Dermis microvascular lymphatic vessel endothelial cell (primary cell): ENCODE data around the gene PPP2R1B. TPM values are rescaled to one million over a fixed set of nuclear protein-coding genes. Genes with fewer than 3 reads are reported as not detected.
"Not testable (repeated sequence)": the region's sequence is repeated elsewhere in the genome, so short reads cannot be mapped to it uniquely, and the experiment has no call there.

Source experiments
- DNase-seq, 2 donors: peaks; one replicate each; pipeline versions ENCODE4 v3.0.0 to v3.0.0-alpha.2; 2010; ENCODE audit warnings: low read depth in 2 of 2
- total RNA-seq: library from RNA; depleted of rRNA; stranded (reverse); fragments of >200 nt; gene quantifications from 2 replicates; pipeline ENCODE4 v1.2.1, GENCODE V29; 2014

PPP2R1B gene
- total RNA-seq, 1 donor from 2014 or later = 29.0 TPM

- DNase-seq = not testable (repeated sequence)
Measured at GRCh38 chr11:111784311-111784710, 18.1 kb upstream of the PPP2R1B start.

- DNase-seq = peak in 1 of 2 donors; percentile 35
Measured at GRCh38 chr11:111782109-111782741, 16.0 kb upstream of the PPP2R1B start.

DNA sequence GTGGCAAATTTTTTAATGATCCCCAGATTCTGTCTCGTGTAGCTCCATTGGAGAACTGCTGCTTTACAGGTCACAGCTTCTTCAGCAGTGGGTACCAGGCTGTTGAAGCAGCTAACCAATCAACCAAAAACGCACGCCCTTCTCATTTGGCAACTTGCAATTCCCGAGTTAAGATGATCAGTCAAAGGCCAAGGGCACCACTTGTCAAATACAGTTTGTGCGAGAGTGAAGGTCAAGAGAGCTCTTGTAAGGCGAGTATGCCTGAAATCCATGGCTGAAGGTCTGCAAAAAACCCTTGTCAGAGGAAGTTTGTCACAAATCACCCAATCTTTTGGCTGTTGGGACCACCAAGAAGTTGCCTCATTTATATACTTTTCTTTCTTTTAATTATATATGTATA, 12.9 kb upstream of the PPP2R1B start:
- DNase-seq = no peak

GRCh38 chr11:111778047-111778558, 11.9 kb upstream of the PPP2R1B start:
- no peak for DNase-seq

DNA sequence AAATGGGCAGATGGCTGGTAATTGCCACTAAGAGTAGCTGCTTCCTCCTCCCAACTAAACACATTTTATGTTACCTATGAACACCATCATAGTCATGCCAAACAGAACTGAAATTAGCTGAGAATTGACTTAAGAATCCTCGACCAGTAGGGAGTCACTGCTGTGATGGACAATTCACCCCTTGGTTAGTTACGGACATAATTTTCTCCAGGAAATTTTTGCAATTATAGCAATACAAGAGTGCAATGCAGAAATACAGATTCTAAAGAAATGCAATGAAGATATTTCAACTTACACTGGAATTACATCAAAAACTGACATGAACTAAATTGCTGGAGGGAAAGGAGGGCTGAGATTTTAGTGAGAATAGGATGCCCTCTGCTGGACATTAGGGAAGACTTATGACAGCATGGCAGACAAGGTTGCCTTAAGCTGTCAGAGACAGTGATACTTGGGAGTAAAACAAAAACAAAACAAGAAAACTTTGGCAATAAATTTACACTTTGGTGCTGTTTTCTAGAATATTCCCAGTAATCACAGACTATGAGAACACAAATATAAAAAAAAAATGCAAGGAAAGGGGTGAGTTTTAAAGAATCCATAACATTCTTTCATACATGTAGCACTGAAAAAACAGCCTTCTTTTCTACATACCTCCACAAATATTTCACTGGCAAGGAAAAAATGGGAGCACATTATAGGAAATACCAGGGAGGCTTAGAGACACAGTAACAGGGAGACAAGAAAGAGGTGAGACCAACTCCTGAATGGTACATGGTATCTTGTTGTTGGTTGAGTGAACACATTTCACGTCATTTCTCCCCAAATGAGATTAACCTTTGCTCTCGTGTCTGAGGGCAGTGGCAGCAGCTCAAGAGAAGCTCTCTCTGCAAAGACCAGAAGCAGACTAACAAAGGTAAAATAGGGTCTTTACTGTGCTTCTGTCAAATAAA, 11.2 kb upstream of the PPP2R1B start:
- peak; percentile 71 to 84 for DNase-seq

GRCh38 chr11:111776398-111777093, 10.4 kb upstream of the PPP2R1B start:
- DNase-seq = no peak

- peak; percentile 36 to 65 for DNase-seq
Measured at GRCh38 chr11:111774955-111775710, 8.9 kb upstream of the PPP2R1B start.

DNA sequence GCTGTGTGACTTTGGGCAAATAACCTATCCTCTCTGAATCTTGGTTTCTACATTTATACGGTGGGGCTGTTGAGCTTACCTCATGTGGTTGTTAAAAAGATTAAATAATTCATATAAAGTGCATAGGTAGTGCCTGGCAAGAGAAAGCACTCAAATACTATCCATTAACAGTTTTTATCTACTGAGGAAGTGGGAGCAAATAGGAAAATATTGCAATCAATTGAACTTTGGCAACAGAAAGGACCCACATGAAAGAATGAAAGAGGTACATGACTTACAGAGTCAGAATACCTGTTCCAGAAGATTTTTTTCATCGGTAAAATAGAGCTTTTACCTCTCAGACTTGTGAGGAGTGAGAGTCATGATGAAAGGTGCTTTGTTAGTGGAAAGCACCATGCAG, 6.3 kb upstream of the PPP2R1B start:
- no peak for DNase-seq

DNA sequence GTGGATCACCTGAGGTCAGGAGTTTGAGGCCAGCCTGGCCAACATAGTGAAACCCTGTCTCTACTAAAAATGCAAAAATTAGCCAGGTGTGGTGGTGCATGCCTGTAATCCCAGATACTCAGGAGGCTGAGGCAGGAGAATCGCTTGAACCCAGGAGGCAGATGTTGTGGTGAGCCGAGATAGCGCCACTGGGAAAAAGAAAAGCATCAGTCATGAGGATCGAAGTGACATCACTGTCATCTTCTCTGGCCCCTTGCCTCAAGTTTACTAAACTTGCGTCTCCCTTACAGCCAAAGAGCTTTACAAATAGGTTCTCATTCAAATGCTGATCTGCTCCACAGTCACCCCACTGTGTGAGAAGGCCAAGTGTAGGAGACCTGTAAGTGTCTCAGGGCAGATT, 5.0 kb upstream of the PPP2R1B start:
- DNase-seq = not testable (repeated sequence)

DNA sequence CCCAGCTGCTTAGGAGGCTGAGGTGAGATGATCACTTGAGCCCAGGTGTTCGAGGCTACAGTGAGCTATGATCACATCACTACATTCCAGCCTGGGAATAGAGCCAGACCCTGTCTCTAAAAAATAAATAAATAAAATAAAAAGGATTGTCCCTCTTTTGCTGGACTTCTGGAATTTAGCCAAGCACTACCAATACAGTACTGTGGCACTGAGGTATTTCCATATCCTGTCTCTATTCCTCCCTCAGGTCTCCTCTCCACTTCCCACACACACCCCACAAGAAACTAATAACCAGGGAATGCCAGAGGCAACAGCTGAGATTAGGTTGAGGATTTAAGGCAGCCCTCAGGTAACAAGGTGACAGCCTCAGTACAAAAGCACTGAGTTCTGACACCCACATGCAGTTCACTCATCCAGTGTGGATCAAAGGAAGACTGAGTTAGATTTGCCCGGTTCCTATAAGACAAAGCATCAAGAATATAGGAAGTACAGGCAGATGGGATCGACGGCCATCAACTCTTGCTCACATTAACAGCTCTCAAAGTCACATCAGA, 4.5 kb upstream of the PPP2R1B start:
- no peak for DNase-seq

- no peak for DNase-seq
Measured at GRCh38 chr11:111766834-111767142, 599 bp upstream of the PPP2R1B start.

GRCh38 chr11:111765320-111765983, 737 bp downstream of the PPP2R1B start:
- peak in 1 of 2 donors; percentile 14 for DNase-seq

- no peak for DNase-seq
Measured at GRCh38 chr11:111764621-111765020, 1.6 kb downstream of the PPP2R1B start.

DNA sequence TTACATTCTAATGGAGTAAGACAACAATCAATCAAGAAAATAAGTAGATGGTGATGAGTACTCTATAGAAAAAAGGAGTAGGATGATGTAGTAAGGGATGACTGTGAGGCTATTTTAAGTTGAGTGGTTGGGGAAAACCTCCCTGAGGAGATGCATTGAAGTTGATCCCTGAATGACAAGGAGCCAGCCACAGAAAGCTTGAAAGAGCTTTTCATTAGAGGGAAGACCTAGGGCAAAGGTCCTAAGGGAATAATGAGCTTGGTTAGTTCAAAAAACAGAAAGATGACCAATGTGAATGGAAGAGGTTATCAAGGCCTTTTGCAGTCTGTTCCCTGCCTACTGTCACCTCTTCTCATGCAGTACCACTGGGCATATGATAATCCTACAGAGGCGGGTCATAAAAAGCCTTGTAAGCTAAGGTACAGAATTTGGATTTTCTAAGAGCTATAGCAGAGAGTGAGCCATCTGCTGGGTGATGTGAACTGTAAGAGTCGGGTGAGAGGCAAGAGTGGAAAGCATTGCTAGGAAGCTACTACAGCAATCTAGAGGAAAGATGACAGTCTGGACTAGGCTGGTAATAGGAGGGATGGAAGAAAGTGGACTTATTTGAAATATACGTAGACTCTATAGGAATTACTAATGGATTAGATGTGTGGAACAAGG, 3.1 kb downstream of the PPP2R1B start:
- DNase-seq = no peak

DNA sequence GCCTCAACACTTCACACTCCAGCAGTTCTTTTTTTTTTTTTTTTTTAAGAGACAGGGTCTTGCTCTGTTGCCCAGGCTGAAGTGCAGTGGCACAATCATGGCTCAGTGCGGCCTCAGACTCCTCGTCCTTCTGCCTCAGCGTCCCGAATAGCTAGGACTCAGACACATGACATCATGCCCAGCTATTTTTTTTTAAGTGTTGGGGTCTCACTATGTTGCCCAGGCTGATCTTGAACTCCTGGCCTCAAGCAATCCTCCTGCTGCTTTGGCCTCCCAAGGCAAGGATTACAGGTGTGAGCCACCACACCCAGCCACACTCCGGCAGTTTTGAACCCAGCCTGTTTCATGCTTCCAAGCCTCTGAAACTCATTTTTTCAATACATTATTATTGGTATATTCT, 3.7 kb downstream of the PPP2R1B start:
- no peak for DNase-seq

- DNase-seq = no peak
Measured at GRCh38 chr11:111761036-111761435, 5.2 kb downstream of the PPP2R1B start.

- peak; percentile 77 to 86 for DNase-seq
Measured at GRCh38 chr11:111759778-111760407, 6.3 kb downstream of the PPP2R1B start.

GRCh38 chr11:111759376-111759775, 6.8 kb downstream of the PPP2R1B start:
- peak in 1 of 2 donors; percentile 55 for DNase-seq

DNA sequence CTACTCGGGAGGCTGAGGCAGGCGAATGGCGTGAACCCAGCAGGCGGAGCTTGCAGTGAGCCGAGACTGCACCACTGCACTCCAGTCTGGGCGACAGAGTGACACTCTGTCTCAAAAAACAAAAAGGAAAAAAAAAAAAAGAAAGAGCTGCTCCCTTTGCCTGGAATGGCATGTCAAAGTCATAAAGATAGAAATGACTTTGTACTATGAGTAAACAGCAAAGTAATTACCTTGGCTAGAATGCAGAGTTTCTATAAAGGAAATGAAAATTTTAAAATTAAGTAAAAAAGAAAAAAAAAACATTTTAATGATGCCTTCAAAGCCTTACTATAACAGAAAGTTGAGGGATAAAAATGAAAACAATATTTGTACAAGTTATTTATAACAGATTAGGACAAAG, 10.1 kb downstream of the PPP2R1B start:
- DNase-seq = no peak
